ENCODE measurements around the gene MGMT. TPM values are rescaled to one million over a fixed set of nuclear protein-coding genes. Genes with fewer than 3 reads are reported as not detected.
A peak's percentile ranks its signal among the peaks of the same experiment; 100 is the strongest.

MGMT gene
- total and polyA plus RNA-seq, 8 donors, result 1.2 to 37.8 (median 21.3) TPM

DNA sequence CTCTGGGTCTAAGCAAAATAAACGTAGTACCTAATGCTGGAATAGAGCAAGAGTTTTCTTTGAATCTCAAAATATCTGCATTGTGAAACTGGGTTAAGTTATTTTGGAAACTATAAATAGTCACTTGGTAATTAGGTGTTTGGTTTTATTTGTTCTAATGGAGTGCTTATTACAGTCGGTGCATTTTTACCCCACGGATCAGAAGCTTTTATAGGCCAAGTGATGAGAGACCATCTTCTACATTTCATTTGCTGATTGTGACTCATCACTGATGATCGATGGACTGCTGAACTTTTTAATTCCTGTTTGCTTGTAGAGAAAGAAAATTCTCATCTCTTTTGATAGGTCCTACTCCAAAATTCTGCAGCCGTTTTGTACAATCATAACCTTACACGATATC lies 28.2 kb downstream of the MGMT start:
- WGBS, 5 donors, result 83 to 86% (median 84%) methylated on average over 6 of the region's 6 CpGs
- no peaks in the 10 kb centered on the region for H3K27me3 ChIP-seq
- TF ChIP-seq, protein P1, sequence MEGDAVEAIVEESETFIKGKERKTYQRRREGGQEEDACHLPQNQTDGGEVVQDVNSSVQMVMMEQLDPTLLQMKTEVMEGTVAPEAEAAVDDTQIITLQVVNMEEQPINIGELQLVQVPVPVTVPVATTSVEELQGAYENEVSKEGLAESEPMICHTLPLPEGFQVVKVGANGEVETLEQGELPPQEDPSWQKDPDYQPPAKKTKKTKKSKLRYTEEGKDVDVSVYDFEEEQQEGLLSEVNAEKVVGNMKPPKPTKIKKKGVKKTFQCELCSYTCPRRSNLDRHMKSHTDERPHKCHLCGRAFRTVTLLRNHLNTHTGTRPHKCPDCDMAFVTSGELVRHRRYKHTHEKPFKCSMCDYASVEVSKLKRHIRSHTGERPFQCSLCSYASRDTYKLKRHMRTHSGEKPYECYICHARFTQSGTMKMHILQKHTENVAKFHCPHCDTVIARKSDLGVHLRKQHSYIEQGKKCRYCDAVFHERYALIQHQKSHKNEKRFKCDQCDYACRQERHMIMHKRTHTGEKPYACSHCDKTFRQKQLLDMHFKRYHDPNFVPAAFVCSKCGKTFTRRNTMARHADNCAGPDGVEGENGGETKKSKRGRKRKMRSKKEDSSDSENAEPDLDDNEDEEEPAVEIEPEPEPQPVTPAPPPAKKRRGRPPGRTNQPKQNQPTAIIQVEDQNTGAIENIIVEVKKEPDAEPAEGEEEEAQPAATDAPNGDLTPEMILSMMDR (IDR thresholded peaks at IDR 0.05), result no peak
- no peak for TF ChIP-seq POLR2A (IDR thresholded peaks at IDR 0.05)
- no peak for TF ChIP-seq EP300 (IDR thresholded peaks at IDR 0.05)
- TF ChIP-seq POLR2AphosphoS5 (IDR thresholded peaks at IDR 0.05), result no peak
- peaks cover 11 to 29% (median 19%) of the 10 kb centered on the region in 4 donors for H3K9me3 ChIP-seq
- DNase-seq, result no peak
- intact Hi-C loops (cut with DNase I; ENCODE audit: low total_unique reads), result no loop called here
- H3K27ac ChIP-seq, result no peak overlapping the region
- H3K4me3 ChIP-seq, result no peak overlapping the region
- H3K4me1 ChIP-seq, result no peaks in the 10 kb centered on the region
- H3K36me3 ChIP-seq, result peaks cover 0 to 17% (median 3%) of the 10 kb centered on the region in 4 donors

DNA sequence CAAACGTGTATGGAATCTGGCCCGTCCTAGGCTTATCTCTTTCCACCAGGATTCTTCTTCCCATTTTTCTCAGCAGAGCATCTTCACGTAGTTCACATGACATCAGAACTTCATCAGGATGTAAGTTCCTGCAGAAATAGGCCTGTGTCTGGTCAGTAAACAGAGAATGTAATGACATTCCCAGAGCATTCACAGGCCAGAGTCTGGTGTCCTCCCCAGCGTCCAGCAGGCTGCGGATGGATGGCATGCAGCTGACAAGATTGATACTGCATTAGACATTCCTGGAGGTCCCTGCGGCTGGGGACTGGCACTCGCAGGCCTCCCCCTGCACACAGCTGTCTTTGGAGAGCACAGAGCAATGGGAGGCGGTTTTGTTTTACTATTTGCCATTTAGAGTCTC lies 28.7 kb downstream of the MGMT start:
- peaks cover 0 to under 1% (median 0%) of the 10 kb centered on the region in 4 donors for H3K4me1 ChIP-seq
- peaks cover 0 to 17% (median 3%) of the 10 kb centered on the region in 4 donors for H3K36me3 ChIP-seq
- no peak for TF ChIP-seq EP300 (IDR thresholded peaks at IDR 0.05)
- no peak for TF ChIP-seq POLR2A (IDR thresholded peaks at IDR 0.05)
- TF ChIP-seq POLR2AphosphoS5 (IDR thresholded peaks at IDR 0.05), result no peak
- TF ChIP-seq, protein P1 (IDR thresholded peaks at IDR 0.05), result no peak
- H3K4me3 ChIP-seq, result no peak overlapping the region
- no peaks in the 10 kb centered on the region for H3K27me3 ChIP-seq
- intact Hi-C loops (cut with DNase I; ENCODE audit: low total_unique reads), result no loop called here
- 74 to 84% (median 78%) methylated on average over 8 of the region's 8 CpGs for WGBS, 5 donors
- no peak overlapping the region for H3K27ac ChIP-seq
- peak in 1 of 2 donors; percentile 17 for DNase-seq
- peaks cover 7 to 25% (median 14%) of the 10 kb centered on the region in 4 donors for H3K9me3 ChIP-seq

DNA sequence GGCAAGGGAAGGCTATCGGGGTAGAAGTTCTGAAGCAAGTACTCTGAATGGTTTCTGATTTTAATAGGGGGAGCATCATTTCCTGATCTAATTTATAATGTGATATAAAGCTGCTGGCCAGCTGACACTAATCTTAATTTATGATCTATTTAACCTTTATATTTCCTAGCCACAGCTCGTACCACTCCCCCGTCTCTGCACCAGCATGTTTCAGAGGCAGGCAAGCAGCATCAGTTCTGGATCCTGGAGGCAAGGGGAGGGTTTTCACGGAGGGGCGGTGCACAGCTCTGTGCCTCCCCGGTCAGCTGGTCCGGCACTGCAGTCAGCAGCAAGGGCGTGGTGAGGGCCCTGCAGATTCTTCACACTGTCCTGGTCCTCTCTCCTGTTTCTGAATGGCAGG lies 30.0 kb downstream of the MGMT start:
- Histone ChIP-seq H3K4me3 (no peak overlapping the region), H3K36me3 (peaks cover 0 to 17% (median 3%) of the 10 kb centered on the region in 4 donors), H3K27ac (no peak overlapping the region), H3K4me1 (peaks cover 5 to 10% (median 7%) of the 10 kb centered on the region in 4 donors), H3K27me3 (no peaks in the 10 kb centered on the region), H3K9me3 (peaks cover 0 to 12% (median 3%) of the 10 kb centered on the region in 4 donors)
- peak in 1 of 2 donors; percentile 34 for DNase-seq
- TF ChIP-seq EP300 (IDR thresholded peaks at IDR 0.05) (no peak), POLR2A (IDR thresholded peaks at IDR 0.05) (no peak), POLR2AphosphoS5 (IDR thresholded peaks at IDR 0.05) (no peak)
- TF ChIP-seq, protein P1 (IDR thresholded peaks at IDR 0.05), result no peak
- 90 to 97% (median 94%) methylated on average over 8 of the region's 8 CpGs for WGBS, 5 donors
- intact Hi-C loops (cut with DNase I; ENCODE audit: low total_unique reads), result no loop called here

DNA sequence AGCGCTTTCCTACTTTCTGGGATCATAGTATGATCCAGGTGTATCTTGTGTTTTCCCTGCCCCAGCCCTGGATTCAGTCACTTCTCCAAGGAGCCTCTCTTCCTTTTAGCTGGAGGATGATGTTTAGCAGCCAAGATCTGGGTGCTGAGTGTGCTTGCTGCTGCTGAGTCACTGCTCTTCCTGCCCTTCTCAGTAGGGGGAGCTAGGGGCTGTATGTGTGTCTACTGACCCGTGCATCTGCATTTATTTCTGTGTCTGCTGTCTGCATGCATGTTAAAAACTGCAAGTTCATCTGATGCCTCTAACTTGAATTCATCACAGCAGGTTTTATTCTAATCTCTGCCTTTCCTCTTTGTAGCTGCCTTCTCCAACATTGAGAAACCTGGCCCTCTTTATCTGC lies 31.6 kb downstream of the MGMT start:
- H3K4me1 ChIP-seq, result peaks cover 5 to 17% (median 11%) of the 10 kb centered on the region in 4 donors
- H3K36me3 ChIP-seq, result peaks cover 0 to 17% (median 3%) of the 10 kb centered on the region in 4 donors
- WGBS, 5 donors, result 87 to 96% (median 94%) methylated on average over 2 of the region's 2 CpGs
- TF ChIP-seq, protein P1 (IDR thresholded peaks at IDR 0.05), result no peak
- TF ChIP-seq POLR2AphosphoS5 (IDR thresholded peaks at IDR 0.05) (no peak), EP300 (IDR thresholded peaks at IDR 0.05) (no peak), POLR2A (IDR thresholded peaks at IDR 0.05) (no peak)
- no peaks in the 10 kb centered on the region for H3K9me3 ChIP-seq
- H3K27me3 ChIP-seq, result no peaks in the 10 kb centered on the region
- DNase-seq, result no peak
- intact Hi-C loops (cut with DNase I; ENCODE audit: low total_unique reads), result no loop called here
- no peak overlapping the region for H3K27ac ChIP-seq
- no peak overlapping the region for H3K4me3 ChIP-seq
